ENCODE measurements around the gene ROBO3. TPM values are rescaled to one million over a fixed set of nuclear protein-coding genes. Genes with fewer than 3 reads are reported as not detected.
A peak's percentile ranks its signal among the peaks of the same experiment; 100 is the strongest.

The ROBO3 gene
- polyA plus RNA-seq, 4 donors = 4.5 to 16.1 (median 11.4) TPM

DNA sequence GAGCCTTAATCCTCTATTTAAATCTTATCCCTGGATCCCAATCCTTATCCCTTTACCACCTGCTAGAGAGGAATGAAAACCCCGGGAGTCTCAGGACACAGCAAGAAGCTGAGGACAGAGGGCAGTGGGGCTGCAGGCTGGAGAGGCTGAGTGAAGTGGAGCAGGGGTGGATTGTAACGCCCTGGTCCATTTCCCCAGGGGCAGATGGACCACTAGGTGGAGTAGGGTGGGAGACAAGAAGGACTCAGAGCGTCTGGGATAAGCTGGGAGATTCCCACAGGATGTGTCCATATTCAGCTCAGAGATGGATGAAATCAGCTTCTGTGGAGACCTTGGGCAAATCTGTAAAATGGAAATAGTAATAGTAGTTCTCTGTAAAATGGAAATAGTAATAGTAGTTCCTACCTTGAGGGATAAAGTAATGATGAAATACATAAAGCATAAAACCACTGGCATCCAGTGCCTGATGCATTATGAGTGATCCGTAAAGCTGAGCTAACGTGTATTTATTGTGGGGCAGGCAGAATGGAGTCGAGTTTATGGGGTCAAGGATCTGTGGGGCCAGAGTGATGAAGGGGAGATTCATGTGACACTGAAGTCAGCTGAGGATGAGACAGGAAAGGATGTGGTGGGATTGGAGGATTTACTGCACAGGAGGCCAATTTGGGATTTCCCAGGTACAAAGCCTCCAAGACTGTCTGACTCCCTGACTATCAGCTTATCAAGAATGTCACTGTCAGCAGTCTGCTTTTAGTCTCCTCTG is 34.3 kb downstream of the ROBO3 start:
- Histone ChIP-seq H3K27me3 (ENCODE audit: control insufficient read depth in 3 of 3, insufficient read depth in 3 of 3, low read length in 3 of 3) (peaks cover 0 to 12% (median 0%) of the 10 kb centered on the region in 3 donors), H3K4me3 (ENCODE audit: low read depth in 1 of 3, low read length in 3 of 3) (no peak overlapping the region), H3K36me3 (ENCODE audit: control insufficient read depth in 3 of 3, insufficient read depth in 2 of 3, low read depth in 1 of 3, low read length in 3 of 3) (no peaks in the 10 kb centered on the region), H3K27ac (ENCODE audit: low read depth in 1 of 3, low read length in 2 of 3) (peak overlapping the region in 1 of 3 donors; percentile 56), H3K9me3 (ENCODE audit: control insufficient read depth in 2 of 2, insufficient read depth in 1 of 2, low read depth in 1 of 2, low read length in 1 of 2) (no peaks in the 10 kb centered on the region), H3K4me1 (ENCODE audit: control insufficient read depth in 3 of 3, insufficient read depth in 2 of 3, low read depth in 1 of 3, low read length in 2 of 3) (no peaks in the 10 kb centered on the region)
- no peak for FAIRE-seq
- WGBS, 3 donors = 37 to 63% (median 47%) methylated on average over 6 of the region's 6 CpGs
- DNase-seq = no peak

- no peak for FAIRE-seq
- DNase-seq = no peak
- 67 to 74% (median 70%) methylated on average over 5 of the region's 5 CpGs for WGBS, 3 donors
- no peak overlapping the region for H3K4me3 ChIP-seq (ENCODE audit: low read depth in 1 of 3, low read length in 3 of 3)
- H3K9me3 ChIP-seq (ENCODE audit: control insufficient read depth in 2 of 2, insufficient read depth in 1 of 2, low read depth in 1 of 2, low read length in 1 of 2) = no peaks in the 10 kb centered on the region
- peak overlapping the region in 1 of 3 donors; percentile 26 for H3K27ac ChIP-seq (ENCODE audit: low read depth in 1 of 3, low read length in 2 of 3)
- H3K36me3 ChIP-seq (ENCODE audit: control insufficient read depth in 3 of 3, insufficient read depth in 2 of 3, low read depth in 1 of 3, low read length in 3 of 3) = no peaks in the 10 kb centered on the region
- H3K27me3 ChIP-seq (ENCODE audit: control insufficient read depth in 3 of 3, insufficient read depth in 3 of 3, low read length in 3 of 3) = peaks cover 0 to 12% (median 0%) of the 10 kb centered on the region in 3 donors
- no peaks in the 10 kb centered on the region for H3K4me1 ChIP-seq (ENCODE audit: control insufficient read depth in 3 of 3, insufficient read depth in 2 of 3, low read depth in 1 of 3, low read length in 2 of 3)
Observed at GRCh38 chr11:124900464-124900863, 35.2 kb downstream of the ROBO3 start.

- no peaks in the 10 kb centered on the region for H3K4me1 ChIP-seq (ENCODE audit: control insufficient read depth in 3 of 3, insufficient read depth in 2 of 3, low read depth in 1 of 3, low read length in 2 of 3)
- WGBS, 3 donors = 92 to 100% (median 97%) methylated on average over 1 of the region's 1 CpG
- peaks cover 0 to 12% (median 0%) of the 10 kb centered on the region in 3 donors for H3K27me3 ChIP-seq (ENCODE audit: control insufficient read depth in 3 of 3, insufficient read depth in 3 of 3, low read length in 3 of 3)
- no peaks in the 10 kb centered on the region for H3K36me3 ChIP-seq (ENCODE audit: control insufficient read depth in 3 of 3, insufficient read depth in 2 of 3, low read depth in 1 of 3, low read length in 3 of 3)
- H3K27ac ChIP-seq (ENCODE audit: low read depth in 1 of 3, low read length in 2 of 3) = no peak overlapping the region
- no peaks in the 10 kb centered on the region for H3K9me3 ChIP-seq (ENCODE audit: control insufficient read depth in 2 of 2, insufficient read depth in 1 of 2, low read depth in 1 of 2, low read length in 1 of 2)
- DNase-seq (no peak), FAIRE-seq (no peak)
- H3K4me3 ChIP-seq (ENCODE audit: low read depth in 1 of 3, low read length in 3 of 3) = no peak overlapping the region
Observed at GRCh38 chr11:124902616-124903015, 37.4 kb downstream of the ROBO3 start.

GRCh38 chr11:124915541-124916369 is 50.5 kb downstream of the ROBO3 start:
- FAIRE-seq (no peak), DNase-seq (no peak)
- H3K36me3 ChIP-seq (ENCODE audit: control insufficient read depth in 3 of 3, insufficient read depth in 2 of 3, low read depth in 1 of 3, low read length in 3 of 3) = no peaks in the 10 kb centered on the region
- peaks cover 0 to 2% of the 10 kb centered on the region in 2 donors for H3K9me3 ChIP-seq (ENCODE audit: control insufficient read depth in 2 of 2, insufficient read depth in 1 of 2, low read depth in 1 of 2, low read length in 1 of 2)
- 81 to 88% (median 85%) methylated on average over 3 of the region's 3 CpGs for WGBS, 3 donors
- no peak overlapping the region for H3K27ac ChIP-seq (ENCODE audit: low read depth in 1 of 3, low read length in 2 of 3)
- H3K4me3 ChIP-seq (ENCODE audit: low read depth in 1 of 3, low read length in 3 of 3) = no peak overlapping the region
- no peaks in the 10 kb centered on the region for H3K4me1 ChIP-seq (ENCODE audit: control insufficient read depth in 3 of 3, insufficient read depth in 2 of 3, low read depth in 1 of 3, low read length in 2 of 3)
- H3K27me3 ChIP-seq (ENCODE audit: control insufficient read depth in 3 of 3, insufficient read depth in 3 of 3, low read length in 3 of 3) = peaks cover 0 to 8% (median 0%) of the 10 kb centered on the region in 3 donors

GRCh38 chr11:124916370-124916710 is 51.1 kb downstream of the ROBO3 start:
- Histone ChIP-seq H3K36me3 (ENCODE audit: control insufficient read depth in 3 of 3, insufficient read depth in 2 of 3, low read depth in 1 of 3, low read length in 3 of 3) (no peaks in the 10 kb centered on the region), H3K9me3 (ENCODE audit: control insufficient read depth in 2 of 2, insufficient read depth in 1 of 2, low read depth in 1 of 2, low read length in 1 of 2) (peaks cover 0 to 3% of the 10 kb centered on the region in 2 donors), H3K4me3 (ENCODE audit: low read depth in 1 of 3, low read length in 3 of 3) (no peak overlapping the region), H3K4me1 (ENCODE audit: control insufficient read depth in 3 of 3, insufficient read depth in 2 of 3, low read depth in 1 of 3, low read length in 2 of 3) (no peaks in the 10 kb centered on the region), H3K27ac (ENCODE audit: low read depth in 1 of 3, low read length in 2 of 3) (no peak overlapping the region), H3K27me3 (ENCODE audit: control insufficient read depth in 3 of 3, insufficient read depth in 3 of 3, low read length in 3 of 3) (peaks cover 0 to 10% (median 0%) of the 10 kb centered on the region in 3 donors)
- FAIRE-seq = no peak
- DNase-seq = no peak

DNA sequence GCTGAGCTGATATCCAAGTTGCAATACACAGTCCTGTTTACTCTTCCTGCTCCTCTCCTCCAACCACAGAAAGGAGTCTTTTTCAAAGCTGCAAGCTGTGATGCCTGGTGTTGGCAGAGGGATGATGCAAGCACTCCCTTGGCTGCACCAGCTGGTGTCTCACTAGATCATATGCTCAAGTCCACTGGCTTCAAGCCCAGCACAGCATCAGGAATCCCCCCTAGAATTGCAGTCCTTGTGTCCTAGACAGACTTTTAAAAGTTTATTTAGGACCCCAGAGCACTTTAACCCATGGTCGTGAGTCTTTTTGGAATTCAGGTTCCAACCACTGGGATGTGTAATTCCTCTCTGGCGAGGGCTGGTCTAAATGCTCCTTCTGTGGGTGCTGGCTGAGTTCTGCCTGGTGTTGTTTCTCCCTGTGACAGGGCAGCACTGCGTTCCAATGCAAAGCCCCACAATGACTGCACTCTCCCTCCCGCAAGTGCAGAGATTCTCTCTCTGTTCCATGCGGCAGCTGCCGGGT is 51.9 kb downstream of the ROBO3 start:
- Histone ChIP-seq H3K27ac (ENCODE audit: low read depth in 1 of 3, low read length in 2 of 3) (no peak overlapping the region), H3K9me3 (ENCODE audit: control insufficient read depth in 2 of 2, insufficient read depth in 1 of 2, low read depth in 1 of 2, low read length in 1 of 2) (peaks cover 0 to 10% of the 10 kb centered on the region in 2 donors), H3K27me3 (ENCODE audit: control insufficient read depth in 3 of 3, insufficient read depth in 3 of 3, low read length in 3 of 3) (peaks cover 0 to 18% (median 0%) of the 10 kb centered on the region in 3 donors), H3K4me3 (ENCODE audit: low read depth in 1 of 3, low read length in 3 of 3) (no peak overlapping the region), H3K36me3 (ENCODE audit: control insufficient read depth in 3 of 3, insufficient read depth in 2 of 3, low read depth in 1 of 3, low read length in 3 of 3) (no peaks in the 10 kb centered on the region), H3K4me1 (ENCODE audit: control insufficient read depth in 3 of 3, insufficient read depth in 2 of 3, low read depth in 1 of 3, low read length in 2 of 3) (no peaks in the 10 kb centered on the region)
- no peak for DNase-seq
- no peak for FAIRE-seq
- WGBS, 3 donors = 65 to 78% (median 71%) methylated on average over 6 of the region's 6 CpGs

DNA sequence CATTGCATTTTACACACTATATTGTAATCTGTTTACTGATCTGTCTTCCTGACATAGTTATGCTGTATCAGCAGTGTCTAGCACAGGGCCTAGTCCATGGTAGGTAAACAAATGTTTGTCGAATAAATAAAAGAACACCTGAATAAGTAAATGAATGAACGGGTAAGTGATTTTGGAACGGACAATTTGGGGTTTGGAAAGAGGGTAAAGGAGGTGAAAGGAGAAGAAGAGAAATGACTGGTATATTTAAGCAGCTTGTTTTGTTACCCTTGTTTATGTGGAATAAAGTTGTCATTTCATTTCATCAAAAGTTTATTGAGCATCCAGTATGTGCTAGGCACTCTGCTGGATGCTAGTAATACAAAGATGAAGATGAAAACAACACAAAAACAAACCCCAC is 53.7 kb downstream of the ROBO3 start, which contains the start of gene HEPN1:
HEPN1 (plus strand) TSS at position 301 of the 400 bp plus-strand sequence.
- Histone ChIP-seq H3K27me3 (ENCODE audit: control insufficient read depth in 3 of 3, insufficient read depth in 3 of 3, low read length in 3 of 3) (peaks cover 0 to 27% (median 0%) of the 10 kb centered on the region in 3 donors), H3K9me3 (ENCODE audit: control insufficient read depth in 2 of 2, insufficient read depth in 1 of 2, low read depth in 1 of 2, low read length in 1 of 2) (peaks cover 0 to 8% of the 10 kb centered on the region in 2 donors), H3K27ac (ENCODE audit: low read depth in 1 of 3, low read length in 2 of 3) (no peak within 1 kb of the TSS), H3K36me3 (ENCODE audit: control insufficient read depth in 3 of 3, insufficient read depth in 2 of 3, low read depth in 1 of 3, low read length in 3 of 3) (no peaks in the 10 kb centered on the region), H3K4me3 (ENCODE audit: low read depth in 1 of 3, low read length in 3 of 3) (no peak within 1 kb of the TSS), H3K4me1 (ENCODE audit: control insufficient read depth in 3 of 3, insufficient read depth in 2 of 3, low read depth in 1 of 3, low read length in 2 of 3) (no peaks in the 10 kb centered on the region)
- FAIRE-seq = no peak
- DNase-seq = no peak
- 73 to 85% (median 84%) methylated on average over 3 of the region's 3 CpGs for WGBS, 3 donors

DNA sequence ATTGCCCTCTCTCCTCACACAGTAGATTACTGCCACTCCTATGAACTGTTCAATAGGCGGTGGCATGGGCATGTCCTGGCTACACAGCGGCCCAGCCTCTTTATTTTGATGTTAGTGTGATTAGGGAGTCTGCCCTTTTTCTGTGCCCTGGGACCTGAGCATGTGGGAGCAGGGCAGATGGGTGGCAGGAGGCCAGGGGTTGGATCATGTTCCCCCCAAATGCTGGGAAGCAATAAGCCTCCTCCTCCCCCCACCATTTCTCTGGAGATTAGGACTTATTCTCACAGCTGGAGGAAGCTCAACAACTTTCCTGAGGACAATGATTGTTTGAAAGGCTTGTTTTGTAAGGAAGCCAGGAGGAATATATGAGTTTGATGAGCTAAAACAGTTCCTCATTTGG is 54.7 kb downstream of the ROBO3 start:
- FAIRE-seq (no peak), DNase-seq (no peak)
- Histone ChIP-seq H3K27ac (ENCODE audit: low read depth in 1 of 3, low read length in 2 of 3) (no peak overlapping the region), H3K27me3 (ENCODE audit: control insufficient read depth in 3 of 3, insufficient read depth in 3 of 3, low read length in 3 of 3) (peaks cover 0 to 27% (median 0%) of the 10 kb centered on the region in 3 donors), H3K4me1 (ENCODE audit: control insufficient read depth in 3 of 3, insufficient read depth in 2 of 3, low read depth in 1 of 3, low read length in 2 of 3) (no peaks in the 10 kb centered on the region), H3K36me3 (ENCODE audit: control insufficient read depth in 3 of 3, insufficient read depth in 2 of 3, low read depth in 1 of 3, low read length in 3 of 3) (no peaks in the 10 kb centered on the region), H3K4me3 (ENCODE audit: low read depth in 1 of 3, low read length in 3 of 3) (no peak overlapping the region), H3K9me3 (ENCODE audit: control insufficient read depth in 2 of 2, insufficient read depth in 1 of 2, low read depth in 1 of 2, low read length in 1 of 2) (peaks cover 0 to 8% of the 10 kb centered on the region in 2 donors)
- 67 to 96% (median 89%) methylated on average over 2 of the region's 2 CpGs for whole genome bisulfite sequencing, 3 donors
